GM13977 (cell line): Measurements from ENCODE around the gene DIO1.

ENCODE experiments used
- DNase-seq: peaks from one replicate; pipeline ENCODE4 v3.0.0; 2012; ENCODE audit warnings: low spot score
- in situ Hi-C: fragments of 300-500 bp; cut with MboI; formaldehyde crosslinking; loops from one replicate; pipeline ENCODE4 v1.12.0; 2022; ENCODE audit warnings: low sequenced_read_pairs, low pct_unique_long_range_greater_than_20kb, mixed read lengths, inconsistent platforms; ENCODE audit not compliant: unreplicated experiment
- TF ChIP-seq, protein P1 (sequence below): IDR thresholded peaks from 2 replicates; pipeline ENCODE4 v1.5.1; 2012; ENCODE audit warnings: mild to moderate bottlenecking, control low read depth; ENCODE audit not compliant: insufficient read depth; ENCODE audit errors: extremely low read depth, missing control alignments

The DIO1 gene

GRCh38 chr1:53893999-53894636, at the start of gene DIO1:
Gene DIO1, plus strand, starts transcription at chr1:53894187. Its CDS starts 24 bp downstream, at chr1:53894211.
- in situ Hi-C loops = no loop called here
- no peak for DNase-seq
- TF ChIP-seq, protein P1, sequence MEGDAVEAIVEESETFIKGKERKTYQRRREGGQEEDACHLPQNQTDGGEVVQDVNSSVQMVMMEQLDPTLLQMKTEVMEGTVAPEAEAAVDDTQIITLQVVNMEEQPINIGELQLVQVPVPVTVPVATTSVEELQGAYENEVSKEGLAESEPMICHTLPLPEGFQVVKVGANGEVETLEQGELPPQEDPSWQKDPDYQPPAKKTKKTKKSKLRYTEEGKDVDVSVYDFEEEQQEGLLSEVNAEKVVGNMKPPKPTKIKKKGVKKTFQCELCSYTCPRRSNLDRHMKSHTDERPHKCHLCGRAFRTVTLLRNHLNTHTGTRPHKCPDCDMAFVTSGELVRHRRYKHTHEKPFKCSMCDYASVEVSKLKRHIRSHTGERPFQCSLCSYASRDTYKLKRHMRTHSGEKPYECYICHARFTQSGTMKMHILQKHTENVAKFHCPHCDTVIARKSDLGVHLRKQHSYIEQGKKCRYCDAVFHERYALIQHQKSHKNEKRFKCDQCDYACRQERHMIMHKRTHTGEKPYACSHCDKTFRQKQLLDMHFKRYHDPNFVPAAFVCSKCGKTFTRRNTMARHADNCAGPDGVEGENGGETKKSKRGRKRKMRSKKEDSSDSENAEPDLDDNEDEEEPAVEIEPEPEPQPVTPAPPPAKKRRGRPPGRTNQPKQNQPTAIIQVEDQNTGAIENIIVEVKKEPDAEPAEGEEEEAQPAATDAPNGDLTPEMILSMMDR = no peak

DNA sequence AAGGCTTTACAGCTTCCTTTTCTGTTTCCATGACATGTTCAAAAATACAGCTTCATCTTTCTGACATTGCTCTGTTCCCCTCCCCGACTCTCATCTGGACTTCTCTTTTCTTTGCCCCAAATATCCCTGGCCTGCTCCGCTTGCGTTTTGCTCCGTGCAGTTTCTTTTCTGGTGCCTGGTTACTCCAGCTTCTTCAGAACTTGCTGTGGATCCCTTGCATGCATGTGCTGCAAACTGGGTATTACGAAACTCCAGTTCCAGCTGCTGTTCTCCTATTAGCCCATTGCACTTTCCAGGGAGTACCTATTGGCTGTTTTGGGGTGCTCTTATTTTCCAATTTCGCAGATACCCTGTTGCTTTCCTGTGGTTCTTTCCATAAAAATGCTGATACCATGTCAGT, 46.0 kb upstream of the DIO1 start:
- TF ChIP-seq, protein P1 = no peak
- in situ Hi-C loops = no loop called here
- no peak for DNase-seq

DNA sequence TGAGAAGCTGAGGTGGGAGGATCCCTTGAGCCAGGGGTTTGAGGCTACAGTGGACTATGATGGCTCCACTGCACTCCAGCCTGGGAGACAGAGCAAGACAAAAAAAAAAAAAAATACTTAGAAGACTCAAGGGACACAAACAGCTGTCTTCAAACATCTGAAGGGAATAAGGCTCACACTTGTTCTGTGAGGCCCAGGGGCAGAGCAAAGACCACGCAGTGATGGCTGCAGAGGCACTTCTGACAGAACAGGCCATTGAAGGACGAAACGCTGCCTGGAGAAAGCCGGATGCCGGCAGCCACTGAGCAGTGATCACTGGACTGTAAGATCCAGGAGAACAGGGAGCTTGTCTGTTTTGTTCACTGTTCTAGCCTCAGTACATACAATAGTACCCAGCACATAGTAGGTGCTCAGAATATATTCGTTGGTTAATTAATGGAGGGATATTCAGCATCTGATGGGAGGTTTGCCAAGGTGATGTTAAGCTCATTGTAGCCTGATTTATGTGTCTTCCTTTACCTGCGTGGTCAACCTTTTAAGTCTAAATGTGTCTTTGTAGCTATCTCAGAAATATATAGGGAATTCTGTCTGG, 43.8 kb upstream of the DIO1 start:
- in situ Hi-C loops = loop anchor here (10.0 kb wide), 1 partner anchor 115 kb away; no protein-coding TSS in a partner anchor

DNA sequence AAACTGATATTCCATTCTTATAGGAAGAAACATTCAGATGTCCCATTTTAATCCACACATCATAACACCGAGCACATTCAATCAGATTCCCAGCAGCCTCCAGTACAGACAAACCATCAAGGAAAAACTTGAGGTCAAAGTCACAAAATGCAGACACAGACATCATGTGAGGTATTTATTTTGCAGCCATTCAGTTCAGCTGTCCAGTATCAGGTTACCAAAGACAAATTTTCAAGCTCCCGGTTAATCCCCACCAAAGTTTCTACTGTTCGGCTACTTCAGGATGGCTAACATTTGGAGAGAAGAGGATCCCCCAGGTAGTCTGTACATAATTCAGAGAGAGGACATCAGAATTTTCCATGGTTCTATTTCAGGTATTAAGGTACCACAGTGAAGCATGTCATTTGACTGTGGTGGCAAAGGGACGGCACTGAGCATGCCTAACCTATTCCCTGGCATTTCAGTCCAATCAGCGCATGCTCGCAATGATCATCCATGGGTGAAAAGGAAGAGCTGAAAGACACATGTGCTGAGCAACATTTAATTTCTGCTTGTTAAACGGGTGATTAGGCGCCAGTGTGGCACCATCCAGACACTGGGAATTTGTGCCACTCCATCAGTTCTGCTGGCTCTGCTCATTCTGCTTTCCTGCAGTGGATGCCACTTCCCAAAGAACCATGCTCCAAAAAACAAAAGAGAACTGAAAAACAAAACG, 42.3 kb upstream of the DIO1 start:
- in situ Hi-C loops = loop anchor here (10.0 kb wide), 1 partner anchor 113 kb away; no protein-coding TSS in a partner anchor
- DNase-seq = no peak
- TF ChIP-seq, protein P1 = no peak

More for the DNA sequence above, 43.8 kb upstream of the DIO1 start:
- no peak for DNase-seq
- TF ChIP-seq, protein P1 = no peak

- TF ChIP-seq, protein P1 = peak; percentile 86
- in situ Hi-C loops = no loop called here
- peak; percentile 62 for DNase-seq
These were observed 33.0 kb upstream of the DIO1 start for GRCh38 chr1:53860967-53861411.

DNA sequence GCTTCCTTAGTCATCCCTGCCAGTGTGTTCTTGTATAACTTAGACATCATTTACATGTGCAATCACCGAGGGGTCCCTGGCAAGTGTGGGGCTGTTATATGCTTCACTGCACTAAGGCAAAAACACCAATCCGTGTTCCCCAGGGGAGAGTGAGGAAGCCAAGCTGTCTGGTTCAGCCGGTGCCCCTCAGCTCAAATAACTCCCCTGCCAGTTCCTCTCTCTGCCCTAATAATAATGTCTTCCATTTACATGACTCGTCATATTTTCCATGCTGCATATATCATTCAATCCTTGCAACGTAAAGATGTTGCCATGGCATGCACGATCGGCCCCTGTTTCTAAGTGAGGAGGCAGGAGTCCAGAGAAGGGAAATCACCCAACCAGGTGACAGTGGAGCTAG, 31.5 kb upstream of the DIO1 start:
- peak; percentile 16 for DNase-seq
- in situ Hi-C loops = no loop called here
- TF ChIP-seq, protein P1 = no peak
